ACC112 (cell line): ENCODE data around the gene NCAM1.
"Not testable (repeated sequence)": the region's sequence is repeated elsewhere in the genome, so short reads cannot be mapped to it uniquely, and the experiment has no call there.

Source experiments
- H2AFZ ChIP-seq: fragments of 200-600 bp; sonication (generic); one replicate; pipeline ENCODE4 v1.6.0; 2017; ENCODE audit warnings: antibody characterized with exemption, low read length; ENCODE audit not compliant: unreplicated experiment
- H3K27ac ChIP-seq: fragments of 200-600 bp; sonication (generic); 2 replicates; pipeline ENCODE4 v1.5.1; 2014; ENCODE audit warnings: low read depth, mild to moderate bottlenecking, antibody characterized with exemption, low read length, moderate library complexity
- H3K27me3 ChIP-seq: fragments of 200-600 bp; sonication (generic); 2 replicates; pipeline ENCODE4 v1.6.1; 2014; ENCODE audit warnings: mild to moderate bottlenecking, antibody characterized with exemption, low read length, moderate library complexity, mixed read lengths; ENCODE audit not compliant: insufficient read depth
- H3K36me3 ChIP-seq: fragments of 200-600 bp; sonication (generic); 2 replicates; pipeline ENCODE4 v1.6.1; 2016; ENCODE audit warnings: mild to moderate bottlenecking, antibody characterized with exemption, low read length, moderate library complexity, mixed read lengths; ENCODE audit not compliant: insufficient read depth
- H3K4me1 ChIP-seq: fragments of 200-600 bp; sonication (generic); one replicate; pipeline ENCODE4 v1.6.1; 2016; ENCODE audit warnings: low read length, mixed read lengths; ENCODE audit not compliant: insufficient read depth, unreplicated experiment, control insufficient read depth
- H3K4me3 ChIP-seq: fragments of 200-600 bp; sonication (generic); 2 replicates; pipeline ENCODE4 v1.5.1; 2014; ENCODE audit warnings: mild to moderate bottlenecking, low read depth, low read length
- H3K79me2 ChIP-seq: fragments of 200-600 bp; sonication (generic); one replicate; pipeline ENCODE4 v1.6.0; 2016; ENCODE audit warnings: low read length; ENCODE audit not compliant: control insufficient read depth, unreplicated experiment, insufficient read depth

NCAM1 gene

DNA sequence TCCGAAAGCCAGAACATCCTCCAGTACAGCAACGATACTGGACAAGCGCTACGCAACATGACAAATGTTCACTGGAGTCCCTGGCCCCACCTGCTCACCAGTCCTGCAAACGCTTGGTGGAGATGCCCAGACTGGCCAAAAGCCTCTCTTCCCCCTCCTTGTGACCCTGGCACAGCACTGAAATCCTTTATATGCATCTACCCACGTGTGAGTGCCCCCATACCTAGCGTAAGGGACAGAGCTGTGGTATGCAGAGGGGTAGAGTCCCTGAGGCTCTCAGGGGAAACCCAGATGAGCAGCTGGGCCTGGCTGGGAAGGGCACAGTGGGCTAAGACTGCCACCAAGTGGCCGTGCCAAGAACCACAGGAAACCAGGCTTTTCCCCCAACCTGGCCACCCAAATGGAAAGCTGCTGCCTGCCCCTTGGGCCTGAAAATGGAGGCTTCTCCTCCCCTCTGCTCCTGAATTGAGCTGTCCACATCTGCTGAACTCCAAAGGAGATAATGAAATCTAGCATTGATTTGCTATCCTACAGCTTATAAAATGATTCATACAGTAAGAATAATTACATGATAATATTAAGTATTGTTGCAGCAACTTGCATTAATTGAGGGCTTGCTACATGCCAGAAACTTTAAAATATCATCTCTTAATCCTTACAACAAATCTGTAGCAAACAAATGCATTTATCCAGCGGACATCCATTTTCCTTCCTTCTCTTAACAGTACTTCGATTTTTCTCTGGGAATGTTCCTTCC is 328.4 kb downstream of the NCAM1 start:
- Histone ChIP-seq H3K79me2 (no peaks in the 10 kb centered on the region), H3K27ac (no peak overlapping the region), H3K4me3 (no peak overlapping the region), H3K27me3 (peaks cover 29% of the 10 kb centered on the region), H2AFZ (no peak overlapping the region), H3K36me3 (no peaks in the 10 kb centered on the region), H3K4me1 (no peaks in the 10 kb centered on the region)

GRCh38 chr11:113293936-113294335 is 332.7 kb downstream of the NCAM1 start:
- Histone ChIP-seq H3K36me3 (no peaks in the 10 kb centered on the region), H2AFZ (no peak overlapping the region), H3K4me1 (no peaks in the 10 kb centered on the region), H3K4me3 (no peak overlapping the region), H3K27ac (no peak overlapping the region), H3K27me3 (peaks cover 39% of the 10 kb centered on the region), H3K79me2 (no peaks in the 10 kb centered on the region)

- Histone ChIP-seq H3K4me3 (no peak overlapping the region), H3K27me3 (peaks cover 55% of the 10 kb centered on the region), H3K36me3 (no peaks in the 10 kb centered on the region), H3K4me1 (no peaks in the 10 kb centered on the region), H3K79me2 (no peaks in the 10 kb centered on the region), H2AFZ (no peak overlapping the region), H3K27ac (no peak overlapping the region)
Observed at GRCh38 chr11:113295993-113296392, 334.8 kb downstream of the NCAM1 start.

- Histone ChIP-seq H2AFZ (no peak overlapping the region), H3K36me3 (no peaks in the 10 kb centered on the region), H3K4me3 (no peak overlapping the region), H3K27ac (no peak overlapping the region), H3K79me2 (no peaks in the 10 kb centered on the region), H3K4me1 (no peaks in the 10 kb centered on the region), H3K27me3 (peaks cover 55% of the 10 kb centered on the region)
Observed at GRCh38 chr11:113296447-113297205, 335.4 kb downstream of the NCAM1 start.

- not testable (repeated sequence) for H3K27ac ChIP-seq, H2AFZ ChIP-seq
- peaks cover 43% of the 10 kb centered on the region for H3K27me3 ChIP-seq
Observed at GRCh38 chr11:113298496-113298895, 337.3 kb downstream of the NCAM1 start.

DNA sequence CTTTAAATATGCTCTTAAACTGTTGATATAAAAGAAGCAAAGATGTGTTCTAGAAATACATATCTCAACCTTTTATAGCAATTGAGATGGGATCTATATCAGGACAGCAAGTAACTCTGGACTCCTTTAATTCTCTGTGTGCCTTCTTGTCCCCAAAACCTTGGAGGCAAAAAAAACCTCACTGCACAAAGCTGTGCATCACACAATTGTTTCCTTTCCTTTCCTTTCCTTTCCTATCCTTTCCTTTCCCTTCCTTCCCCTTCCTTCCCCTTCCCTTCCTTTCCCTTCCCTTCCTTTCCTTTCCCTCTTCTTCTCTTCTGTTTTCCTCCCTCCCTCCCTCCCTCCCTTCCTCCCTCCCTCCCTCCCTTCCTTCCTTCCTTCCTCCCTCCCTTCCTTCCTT is 343.7 kb downstream of the NCAM1 start:
- H3K36me3 ChIP-seq: no peaks in the 10 kb centered on the region
- H3K4me3 ChIP-seq: no peak overlapping the region

More at GRCh38 chr11:113298496-113298895, 337.3 kb downstream of the NCAM1 start:
- H3K4me3 ChIP-seq, H3K36me3 ChIP-seq, H3K79me2 ChIP-seq, H3K4me1 ChIP-seq: not testable (repeated sequence)

DNA sequence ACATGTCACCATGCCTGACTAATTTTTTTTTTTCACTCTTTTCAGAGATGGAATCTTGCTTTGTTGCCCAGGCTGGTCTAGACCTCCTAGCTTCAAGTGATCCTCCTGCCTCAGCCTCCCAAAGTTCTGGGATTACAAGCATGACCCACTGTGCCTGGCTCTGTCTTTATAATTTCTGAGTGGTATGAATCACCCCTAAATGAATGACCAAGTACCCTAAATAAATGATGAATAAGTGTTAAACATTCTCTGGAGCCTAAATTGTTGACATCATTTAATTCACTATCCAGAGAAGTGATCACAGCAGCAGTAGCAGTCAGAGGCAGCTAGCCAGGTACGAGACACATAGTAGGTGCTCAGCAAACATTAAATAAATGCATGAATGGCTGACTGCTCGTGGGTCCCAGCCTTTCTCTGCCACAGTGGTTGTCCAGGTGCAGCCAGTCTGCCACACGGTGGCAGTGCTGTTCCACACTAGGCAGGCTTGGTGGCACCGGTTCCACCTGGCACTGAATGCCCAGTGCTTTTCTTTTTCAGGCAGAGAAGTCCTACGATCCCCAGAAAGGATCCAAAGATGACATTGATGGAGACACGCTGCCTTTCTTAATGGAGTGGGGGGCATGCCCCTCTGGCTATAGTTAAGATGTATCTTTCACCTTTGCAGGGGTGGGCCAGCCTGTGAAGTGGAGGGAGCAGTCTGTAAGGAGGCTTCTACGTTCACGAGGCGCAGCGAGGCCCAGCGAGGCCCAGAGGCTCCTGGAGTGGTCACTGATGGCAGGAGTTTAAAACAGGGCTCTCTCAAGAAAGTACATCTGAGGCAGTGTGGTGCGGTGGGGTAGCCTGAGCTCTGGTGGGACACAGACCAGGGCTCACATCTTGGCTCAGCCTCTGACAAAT is 344.5 kb downstream of the NCAM1 start:
- Histone ChIP-seq H3K4me3 (no peak overlapping the region), H3K79me2 (no peaks in the 10 kb centered on the region), H3K36me3 (no peaks in the 10 kb centered on the region), H3K27me3 (no peaks in the 10 kb centered on the region), H3K4me1 (no peaks in the 10 kb centered on the region), H2AFZ (no peak overlapping the region), H3K27ac (no peak overlapping the region)

More for the DNA sequence above, 343.7 kb downstream of the NCAM1 start:
- Histone ChIP-seq H2AFZ (no peak overlapping the region), H3K79me2 (no peaks in the 10 kb centered on the region), H3K4me1 (no peaks in the 10 kb centered on the region), H3K27ac (no peak overlapping the region), H3K27me3 (peaks cover 6% of the 10 kb centered on the region; the same call in 1 of the 2 replicates)

GRCh38 chr11:113308601-113309000 is 347.4 kb downstream of the NCAM1 start:
- no peak overlapping the region for H3K4me3 ChIP-seq
- H2AFZ ChIP-seq: no peak overlapping the region
- peaks cover 2% of the 10 kb centered on the region for H3K4me1 ChIP-seq
- no peaks in the 10 kb centered on the region for H3K27me3 ChIP-seq
- H3K27ac ChIP-seq: no peak overlapping the region
- no peaks in the 10 kb centered on the region for H3K36me3 ChIP-seq
- no peaks in the 10 kb centered on the region for H3K79me2 ChIP-seq

- H3K36me3 ChIP-seq: no peaks in the 10 kb centered on the region
- no peaks in the 10 kb centered on the region for H3K79me2 ChIP-seq
- H3K27ac ChIP-seq: no peak overlapping the region
- no peak overlapping the region for H3K4me3 ChIP-seq
- no peak overlapping the region for H2AFZ ChIP-seq
- H3K27me3 ChIP-seq: no peaks in the 10 kb centered on the region
- H3K4me1 ChIP-seq: peaks cover 11% of the 10 kb centered on the region
Observed at GRCh38 chr11:113311536-113311935, 350.3 kb downstream of the NCAM1 start.

DNA sequence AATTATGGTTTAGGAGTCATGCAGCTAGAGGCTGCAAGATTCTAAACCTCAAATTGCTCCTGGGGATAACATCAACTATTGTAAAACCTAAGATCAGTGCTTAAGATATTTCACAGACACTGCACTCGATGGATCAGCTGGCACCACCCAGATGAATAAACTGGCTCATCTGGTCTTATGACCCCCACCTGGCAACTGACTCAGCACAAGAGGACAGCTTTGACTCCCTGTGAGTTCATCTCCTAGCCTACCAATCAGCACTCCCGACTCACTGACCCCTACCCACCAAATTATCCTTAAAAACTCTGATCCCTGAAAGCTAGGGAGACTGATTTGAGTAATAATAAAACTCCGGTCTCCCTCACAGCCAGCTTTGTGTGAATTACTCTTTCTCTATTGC is 352.4 kb downstream of the NCAM1 start:
- H3K36me3 ChIP-seq: 0 out of 2 replicates have a peak, but pooled peaks cover 3% of the 10 kb centered on the region
- H3K4me3 ChIP-seq: peak overlapping the region; percentile 92
- H3K79me2 ChIP-seq: no peaks in the 10 kb centered on the region
- H3K27ac ChIP-seq: no peak overlapping the region
- H2AFZ ChIP-seq: peak overlapping the region; percentile 94
- no peaks in the 10 kb centered on the region for H3K27me3 ChIP-seq
- peaks cover 11% of the 10 kb centered on the region for H3K4me1 ChIP-seq
